GM21786 (cell line): ENCODE data around the gene CDKN1B.
"Not testable (repeated sequence)": the region's sequence is repeated elsewhere in the genome, so short reads cannot be mapped to it uniquely, and the experiment has no call there.

Experiments
- ATAC-seq: cut with Tn5 transposase; IDR thresholded peaks from one replicate; pipeline ENCODE4 v1.9.1; 2021; ENCODE audit not compliant: unreplicated experiment

The CDKN1B gene

DNA sequence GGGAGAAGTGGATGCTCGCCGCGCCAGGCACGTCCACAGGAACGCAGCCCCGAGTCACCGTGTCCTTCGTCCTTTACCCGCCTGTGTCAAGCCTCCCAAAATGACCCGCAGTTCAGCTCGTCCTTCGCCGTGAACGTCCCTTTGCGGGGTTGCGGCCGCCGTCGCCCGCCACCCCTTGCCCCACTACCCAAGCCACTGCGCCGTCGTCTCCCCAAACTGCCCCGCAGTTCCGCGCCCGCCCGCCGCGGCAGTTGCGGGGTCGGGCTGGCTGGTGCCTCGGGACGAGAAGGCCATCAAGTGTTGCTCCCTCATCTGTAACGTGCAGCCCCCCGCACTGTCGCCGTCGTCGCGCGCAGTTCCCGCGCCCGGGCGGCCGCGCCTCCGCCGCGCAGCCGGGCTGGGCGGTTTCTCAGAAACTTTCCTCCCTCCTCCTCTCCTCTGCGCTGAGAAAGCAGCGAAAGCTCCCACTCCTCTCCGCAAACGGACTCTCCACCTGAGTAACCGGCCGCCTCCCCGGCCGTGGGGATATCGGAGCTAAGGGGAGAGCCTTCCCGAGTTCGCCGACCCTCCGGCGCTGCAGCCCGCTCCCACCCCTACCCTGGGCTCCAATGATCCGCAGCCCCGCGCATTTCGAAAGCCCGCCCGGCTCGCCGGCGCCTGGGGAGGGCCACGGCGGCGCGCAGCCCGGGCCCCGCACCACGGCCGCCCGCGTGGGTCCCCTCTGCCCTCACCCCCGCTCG is 6.7 kb downstream of the CDKN1B start:
- no peak for ATAC-seq

GRCh38 chr12:12724421-12725085 is 7.4 kb downstream of the CDKN1B start:
- no peak for ATAC-seq

GRCh38 chr12:12725086-12725955 is 8.2 kb downstream of the CDKN1B start:
- ATAC-seq = peak; percentile 63

DNA sequence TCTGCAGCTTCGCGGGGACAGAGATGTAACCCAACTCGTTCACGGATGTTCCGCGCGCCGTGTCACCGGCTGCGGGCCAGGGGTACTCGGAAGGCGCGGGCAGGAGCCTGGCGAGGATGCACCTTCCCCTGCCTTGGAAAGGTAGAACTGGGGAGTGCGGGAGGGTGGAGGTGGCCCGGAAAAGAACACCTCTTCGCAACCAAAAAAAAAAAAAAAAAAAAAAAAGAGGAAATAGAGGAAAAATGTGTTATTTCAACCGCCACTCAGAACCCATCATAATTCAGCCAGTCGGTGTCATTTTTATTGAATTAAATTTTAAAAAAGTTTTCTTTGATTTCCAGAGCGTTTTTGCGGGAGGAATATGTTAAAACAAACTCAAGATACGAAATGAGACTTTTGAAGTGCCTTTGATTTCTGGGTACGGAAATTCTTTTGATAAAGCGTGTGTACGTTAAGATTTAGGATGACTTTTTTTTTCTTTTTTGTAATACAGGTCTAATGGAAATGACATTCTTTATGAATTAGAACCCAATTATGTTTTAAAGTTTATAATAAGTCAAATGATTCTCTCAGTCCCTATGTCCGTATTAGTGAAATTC is 8.9 kb downstream of the CDKN1B start:
- ATAC-seq = no peak

GRCh38 chr12:12726555-12727093 is 9.5 kb downstream of the CDKN1B start:
- no peak for ATAC-seq

DNA sequence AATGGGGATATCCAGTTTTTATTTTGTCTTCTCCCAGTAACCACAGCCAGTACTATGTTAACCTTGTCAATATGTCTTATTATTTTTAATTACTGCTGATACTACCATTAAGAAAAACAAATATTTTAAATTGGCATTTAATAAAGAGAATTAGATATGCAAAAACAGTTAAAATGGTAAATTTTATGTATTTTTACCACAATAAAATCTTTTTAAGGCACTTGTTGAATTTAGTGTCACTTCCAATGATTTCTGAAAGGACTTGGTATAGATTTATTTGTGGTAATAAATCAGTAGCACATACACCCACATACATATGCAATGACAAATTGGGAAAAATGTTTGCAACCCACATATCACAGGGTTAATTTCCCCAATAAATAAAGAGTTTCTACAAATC is 14.0 kb downstream of the CDKN1B start:
- ATAC-seq = no peak

GRCh38 chr12:12731785-12732184 is 14.6 kb downstream of the CDKN1B start:
- ATAC-seq = no peak

DNA sequence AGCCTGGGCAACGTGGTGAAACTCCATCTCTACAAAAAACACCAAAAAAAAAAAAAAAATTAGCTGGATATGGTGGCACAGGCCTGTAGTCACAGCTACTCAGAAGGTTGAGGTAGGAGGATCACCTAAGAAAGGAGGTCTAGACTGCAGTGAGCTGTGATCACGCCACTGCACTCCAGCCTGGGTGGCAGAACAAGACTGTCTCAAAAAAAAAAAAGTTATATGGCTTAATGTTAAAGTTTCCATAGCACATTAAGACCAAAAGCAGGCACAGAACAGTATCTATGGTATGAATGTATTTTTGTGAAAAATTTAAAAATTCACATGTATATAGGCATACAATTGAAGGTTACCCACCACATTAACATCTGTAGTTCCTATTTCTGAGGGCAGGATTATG is 15.9 kb downstream of the CDKN1B start:
- ATAC-seq = no peak

DNA sequence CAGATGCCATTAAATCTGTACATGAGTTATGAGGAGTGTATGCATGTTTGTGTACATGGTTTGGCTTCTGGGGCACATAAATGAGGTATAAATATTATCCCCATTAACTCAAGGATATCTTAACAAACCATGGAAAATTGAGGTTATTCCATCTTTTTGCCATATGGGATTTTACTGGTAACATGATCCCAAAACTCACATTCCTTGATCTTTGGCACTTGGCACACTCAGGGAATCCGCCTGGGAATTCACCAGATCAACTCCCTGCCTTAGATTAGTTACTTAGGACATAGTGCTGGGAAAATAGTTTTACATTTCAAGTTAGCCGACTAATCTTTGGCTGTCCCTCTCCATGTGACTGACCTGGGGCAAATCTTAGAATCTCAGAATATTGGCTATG is 16.9 kb downstream of the CDKN1B start:
- no peak for ATAC-seq

DNA sequence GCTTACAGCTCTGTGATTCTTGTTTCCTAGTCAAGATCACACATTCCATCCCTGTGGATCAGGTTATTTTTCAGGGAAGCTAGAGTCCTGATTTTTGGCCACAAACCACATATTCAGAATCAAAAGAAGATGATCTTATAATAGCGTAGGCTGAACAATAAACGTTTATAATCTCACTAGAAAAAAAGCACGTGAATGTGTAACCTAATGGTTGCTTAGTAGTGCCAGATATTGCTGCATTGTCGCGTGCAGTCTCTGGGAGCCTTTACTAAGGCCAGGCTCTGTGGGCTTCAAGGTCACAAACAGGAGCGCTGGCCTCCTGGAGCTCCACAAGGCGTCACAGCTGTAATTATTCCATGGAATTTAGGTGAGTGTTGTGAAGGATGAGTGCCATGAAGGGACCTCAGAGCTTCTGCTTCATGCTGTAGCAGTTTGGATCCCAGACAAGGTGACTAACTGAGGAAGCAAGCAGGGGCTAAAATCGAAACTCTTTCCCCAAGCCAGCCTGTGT is 17.4 kb downstream of the CDKN1B start:
- ATAC-seq = no peak

GRCh38 chr12:12735301-12735700 is 18.1 kb downstream of the CDKN1B start:
- ATAC-seq = no peak

DNA sequence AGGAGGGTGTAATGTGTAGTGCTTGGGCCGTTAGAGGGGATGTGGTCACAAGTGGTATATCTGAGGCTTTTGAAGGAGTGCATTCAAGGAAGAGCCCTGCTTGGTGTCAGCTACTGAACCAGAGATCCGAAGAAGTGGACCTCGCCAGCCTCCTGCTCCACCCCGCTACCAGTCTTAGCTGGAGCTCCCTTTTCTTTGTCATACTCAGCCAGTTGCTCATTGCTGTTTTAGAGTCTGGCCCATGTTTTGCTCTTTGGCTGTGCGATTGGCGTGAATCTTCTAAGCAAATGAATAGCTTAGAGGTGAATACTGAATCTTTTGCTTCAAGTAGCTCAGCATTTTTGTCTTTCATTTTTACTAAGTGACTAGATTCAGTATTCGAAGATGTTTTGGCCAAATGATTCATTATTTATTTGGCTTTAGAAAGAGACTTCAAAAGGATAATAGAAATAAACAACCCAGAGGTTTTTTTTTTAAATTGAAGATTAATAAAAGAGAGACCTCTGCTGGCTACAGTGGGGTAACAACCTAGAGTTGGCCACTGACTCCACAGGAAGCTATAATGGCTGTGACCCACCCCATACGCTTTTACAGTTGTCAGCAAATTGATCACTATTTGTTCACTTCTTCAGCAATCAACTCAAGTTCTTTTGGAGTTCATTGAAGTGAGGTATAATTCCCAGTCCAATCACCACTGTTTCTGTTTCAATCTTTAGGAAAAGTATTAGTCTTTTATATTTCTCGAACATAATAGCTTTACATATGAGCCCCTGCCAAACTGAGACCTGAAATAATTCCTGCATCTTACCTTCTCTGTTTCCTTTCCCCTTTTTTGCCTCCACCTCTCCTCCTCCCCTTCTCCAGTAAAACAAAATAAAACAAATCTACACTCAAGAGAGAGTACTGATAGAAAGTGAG is 19.9 kb downstream of the CDKN1B start:
- ATAC-seq = peak; percentile 67

- ATAC-seq = not testable (repeated sequence)
These were observed 21.0 kb downstream of the CDKN1B start for GRCh38 chr12:12738152-12738551.

DNA sequence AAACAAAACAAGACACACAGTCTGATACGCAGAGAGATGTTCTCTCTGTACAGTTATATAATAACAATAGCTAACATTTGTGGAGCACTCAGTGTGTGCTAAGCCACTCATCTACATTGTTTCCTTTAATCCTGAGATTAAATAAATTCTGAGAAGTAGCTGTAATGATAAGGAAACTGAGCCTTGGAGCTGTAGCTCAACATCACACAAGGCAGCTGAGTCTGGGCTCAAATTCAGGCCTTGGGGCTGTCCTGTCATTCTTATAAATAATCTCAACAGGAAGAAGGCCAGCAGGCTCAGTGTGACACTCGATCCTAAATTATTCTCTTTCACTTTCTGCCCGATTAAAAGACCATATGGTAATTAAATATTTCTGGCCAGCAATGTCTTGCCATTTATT is 24.5 kb downstream of the CDKN1B start:
- ATAC-seq = no peak

DNA sequence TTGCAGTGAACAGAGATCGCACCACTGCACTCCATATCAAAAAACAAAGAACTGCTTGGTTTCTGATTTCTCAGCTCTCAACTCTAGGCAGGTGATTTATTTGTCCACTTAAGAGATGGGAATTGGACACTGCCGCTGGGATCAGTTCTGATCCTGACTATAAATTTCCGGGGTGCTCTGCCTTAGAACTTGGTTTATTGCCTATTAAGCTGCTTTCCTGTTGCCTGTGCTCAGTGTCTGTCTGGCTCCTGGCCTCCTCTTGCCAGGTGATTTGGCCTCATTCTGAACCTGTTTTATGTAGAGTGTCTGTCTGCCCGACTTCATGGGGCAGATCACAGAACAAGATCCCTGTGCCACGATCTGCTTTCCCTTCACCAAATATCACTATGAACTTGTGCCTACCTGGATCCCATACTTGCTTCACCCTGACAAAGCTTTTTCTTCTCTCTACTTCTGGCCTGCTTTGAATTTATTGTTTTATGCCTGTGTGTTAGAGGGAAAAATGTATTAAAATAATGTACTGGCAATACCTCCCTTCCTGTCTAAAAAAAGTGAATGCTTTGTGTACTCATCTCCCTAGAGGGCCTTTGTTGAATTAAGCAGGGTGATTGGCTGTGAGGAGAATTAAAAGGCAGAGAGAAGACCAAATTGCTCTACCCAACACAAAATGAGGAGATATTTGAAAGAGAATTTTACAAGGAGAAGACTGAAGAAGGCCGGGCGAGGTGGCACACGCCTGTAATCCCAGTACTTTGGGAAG is 27.6 kb downstream of the CDKN1B start:
- no peak for ATAC-seq

- ATAC-seq = no peak
These were observed 28.5 kb downstream of the CDKN1B start for GRCh38 chr12:12745576-12746211.

DNA sequence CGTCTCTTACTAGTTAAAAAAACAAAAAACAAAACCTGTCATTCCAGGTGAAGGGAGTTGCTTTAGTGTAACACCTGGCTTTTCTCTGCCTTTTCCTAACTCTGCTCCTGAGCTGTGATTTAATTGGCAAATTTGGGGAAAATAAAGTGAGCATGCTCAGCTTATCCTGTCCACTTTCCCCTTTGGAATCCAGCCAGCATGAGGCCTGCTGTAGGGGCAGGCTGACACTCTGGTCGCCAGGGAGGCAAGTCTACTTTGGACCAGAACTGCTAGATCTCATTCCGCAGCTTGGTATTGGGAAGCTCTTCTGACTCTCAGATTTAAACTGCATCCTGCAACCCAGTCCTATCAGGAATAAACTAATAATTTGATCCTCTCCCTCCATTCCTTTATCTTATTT is 30.1 kb downstream of the CDKN1B start:
- no peak for ATAC-seq

DNA sequence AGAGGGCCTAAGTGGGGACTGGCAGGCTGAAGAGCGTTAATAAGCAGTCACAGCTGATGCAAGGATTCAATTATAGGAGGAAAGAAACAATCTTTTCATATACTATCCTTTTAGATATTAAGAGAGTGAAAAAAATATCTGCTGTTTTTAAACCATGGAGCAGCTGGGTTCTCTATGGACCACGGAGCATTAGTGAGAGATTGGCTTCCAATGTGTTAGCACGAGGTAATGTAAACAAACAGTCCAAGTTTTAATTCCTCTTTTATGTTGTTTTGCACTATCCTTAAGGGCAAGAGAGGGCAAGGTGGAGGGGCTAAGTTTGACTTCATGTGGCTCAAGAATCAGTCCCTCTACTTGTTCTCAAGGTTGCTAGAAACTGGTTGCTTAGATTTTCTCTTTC is 30.9 kb downstream of the CDKN1B start:
- no peak for ATAC-seq

GRCh38 chr12:12749433-12749832 is 32.3 kb downstream of the CDKN1B start:
- no peak for ATAC-seq
